AG04450 (cell line): ENCODE results near the gene HEXIM1. TPM values are rescaled to one million over a fixed set of nuclear protein-coding genes. Genes with fewer than 3 reads are reported as not detected.

Experiments used
- CTCF ChIA-PET: fragments of 300-600, 350-600 bp; formaldehyde crosslinking; extraction: SDS; loops from one replicate; lab custom pipeline; 2022; ENCODE audit warnings: antibody characterized with exemption, inconsistent platforms; lab: Charles Lee
- POLR2A ChIA-PET: fragments of 350-600 bp; formaldehyde crosslinking; extraction: SDS; loops from one replicate; lab custom pipeline; 2021; ENCODE audit warnings: antibody characterized with exemption, inconsistent platforms; lab: Yijun Ruan, JAX
- DNase-seq: peaks from one replicate; pipeline ENCODE4 v3.0.0-alpha.2; 2011; ENCODE audit warnings: low read depth, low spot score
- H3K27ac ChIP-seq: one replicate; pipeline ENCODE4 v1.5.1; 2012; ENCODE audit warnings: low read depth, low read length, control low read depth
- H3K27me3 ChIP-seq: one replicate; pipeline ENCODE4 v1.6.0; 2012; ENCODE audit warnings: low read length; ENCODE audit not compliant: control insufficient read depth, insufficient read depth
- H3K4me3 ChIP-seq: 2 replicates; pipeline ENCODE4 v1.5.1; 2011; ENCODE audit warnings: mild to moderate bottlenecking, low read depth, low read length, control low read depth
- H3K9me3 ChIP-seq: 2 replicates; pipeline ENCODE4 v1.5.1; 2012; ENCODE audit warnings: low read length; ENCODE audit not compliant: control insufficient read depth, insufficient read depth
- polyA plus RNA-seq: library from polyadenylated mRNA; depleted of rRNA; stranded (reverse); fragments of >200 nt; gene quantifications from 2 replicates; pipeline ENCODE4 v1.2.3, GENCODE V29; 2011
- TF ChIP-seq, protein P1 (sequence below): IDR thresholded peaks from 2 replicates; pipeline ENCODE4 v1.5.1; 2011; ENCODE audit warnings: low read depth, low read length, control low read depth, inconsistent platforms

HEXIM1 gene
- polyA plus RNA-seq, 1 experiment, result 13.2 TPM

DNA sequence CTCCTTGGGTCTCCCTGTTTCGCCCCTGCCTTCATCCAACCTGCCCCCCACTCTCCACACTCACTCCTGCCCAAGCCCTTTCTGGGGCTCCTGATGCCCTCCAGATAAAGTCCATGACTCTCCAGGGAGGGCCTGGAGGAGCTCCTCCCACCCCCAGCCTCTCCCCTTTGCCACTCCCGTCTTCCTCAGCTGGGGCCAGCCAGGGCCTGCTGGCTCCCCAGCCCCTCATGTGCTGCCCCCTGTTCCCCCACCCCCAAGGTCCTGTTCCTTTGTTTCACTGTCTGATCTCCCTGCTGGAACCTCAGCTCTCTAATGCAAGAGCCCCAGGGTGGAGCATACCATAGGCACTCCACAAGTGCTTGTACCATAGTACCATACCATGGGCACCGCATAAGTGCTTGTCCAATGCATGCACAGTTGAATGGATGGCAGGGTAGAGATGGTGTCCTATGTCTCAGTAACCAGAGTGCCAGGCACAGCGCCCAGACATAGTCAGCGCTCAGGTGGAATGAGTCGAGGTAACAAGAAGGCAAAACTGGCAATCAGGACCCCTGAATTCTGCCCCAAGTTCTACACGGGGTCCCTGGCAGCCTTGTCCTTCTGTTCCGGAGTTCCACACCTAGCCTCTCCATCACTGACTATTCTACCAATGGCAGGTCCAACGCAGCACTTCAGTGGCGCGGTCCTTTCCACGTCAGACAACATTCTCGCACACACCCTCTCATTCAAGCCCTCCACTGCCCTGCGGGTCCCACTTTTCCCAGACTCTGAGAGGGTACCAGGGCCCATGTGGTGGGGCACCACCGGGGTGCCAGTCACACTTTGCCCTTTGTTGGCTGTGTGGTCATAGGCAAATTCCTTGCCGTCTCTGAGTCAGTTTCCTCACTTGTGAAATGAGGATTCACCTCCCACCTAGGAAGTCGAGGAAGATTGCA is 17.3 kb upstream of the HEXIM1 start:
- no peak overlapping the region for H3K27ac ChIP-seq
- no peaks in the 10 kb centered on the region for H3K27me3 ChIP-seq
- ChIA-PET CTCF (interaction anchor here (0.5 to 0.8 kb wide), 3 partner anchors 18 to 66 kb away, joined by 3 to 4 read pairs (median 3); partner anchors contain the start of gene HEXIM1), POLR2A (interaction anchor here (0.6 kb wide), 1 partner anchor 215 kb away, joined by 4 read pairs; no protein-coding TSS in a partner anchor)
- TF ChIP-seq, protein P1, sequence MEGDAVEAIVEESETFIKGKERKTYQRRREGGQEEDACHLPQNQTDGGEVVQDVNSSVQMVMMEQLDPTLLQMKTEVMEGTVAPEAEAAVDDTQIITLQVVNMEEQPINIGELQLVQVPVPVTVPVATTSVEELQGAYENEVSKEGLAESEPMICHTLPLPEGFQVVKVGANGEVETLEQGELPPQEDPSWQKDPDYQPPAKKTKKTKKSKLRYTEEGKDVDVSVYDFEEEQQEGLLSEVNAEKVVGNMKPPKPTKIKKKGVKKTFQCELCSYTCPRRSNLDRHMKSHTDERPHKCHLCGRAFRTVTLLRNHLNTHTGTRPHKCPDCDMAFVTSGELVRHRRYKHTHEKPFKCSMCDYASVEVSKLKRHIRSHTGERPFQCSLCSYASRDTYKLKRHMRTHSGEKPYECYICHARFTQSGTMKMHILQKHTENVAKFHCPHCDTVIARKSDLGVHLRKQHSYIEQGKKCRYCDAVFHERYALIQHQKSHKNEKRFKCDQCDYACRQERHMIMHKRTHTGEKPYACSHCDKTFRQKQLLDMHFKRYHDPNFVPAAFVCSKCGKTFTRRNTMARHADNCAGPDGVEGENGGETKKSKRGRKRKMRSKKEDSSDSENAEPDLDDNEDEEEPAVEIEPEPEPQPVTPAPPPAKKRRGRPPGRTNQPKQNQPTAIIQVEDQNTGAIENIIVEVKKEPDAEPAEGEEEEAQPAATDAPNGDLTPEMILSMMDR, result no peak
- DNase-seq, result no peak
- H3K4me3 ChIP-seq, result peak overlapping the region; percentile 83
- no peaks in the 10 kb centered on the region; the same call in 1 of the 2 replicates for H3K9me3 ChIP-seq

- CTCF ChIA-PET, result interaction anchor here (0.5 to 4.5 kb wide), 7 partner anchors 8 to 67 kb away, joined by 3 to 181 read pairs (median 4); partner anchors contain the start of gene HEXIM1
- Histone ChIP-seq H3K9me3 (no peaks in the 10 kb centered on the region; the same call in 1 of the 2 replicates), H3K27ac (no peak overlapping the region), H3K27me3 (no peaks in the 10 kb centered on the region), H3K4me3 (peak overlapping the region; percentile 83)
- POLR2A ChIA-PET, result no interaction called here
- no peak for DNase-seq
- TF ChIP-seq, protein P1, result peak; percentile 81
These were observed 16.5 kb upstream of the HEXIM1 start for GRCh38 chr17:45131616-45132319.

DNA sequence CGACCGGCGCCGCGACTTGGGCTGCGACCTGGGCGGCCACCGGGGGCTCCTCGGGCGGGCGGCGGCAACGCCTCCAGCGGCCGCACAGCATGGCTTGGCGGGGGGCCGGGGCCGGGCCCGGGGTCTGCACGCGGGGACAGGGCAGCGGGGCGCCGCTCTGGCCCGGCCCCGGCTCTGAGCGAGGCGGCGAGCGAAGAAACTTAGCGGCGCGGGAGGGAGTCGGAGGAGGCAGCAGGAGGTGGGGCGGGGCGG is 16.0 kb upstream of the HEXIM1 start, which contains the start of gene PLCD3:
Gene PLCD3, minus strand, starts transcription at position 196 of the 252 bp plus-strand sequence. Its CDS starts 105 bp downstream, at position 91.
- TF ChIP-seq, protein P1, result no peak
- H3K27me3 ChIP-seq, result no peaks in the 10 kb centered on the region
- ChIA-PET CTCF (interaction anchor here (0.5 to 4.5 kb wide), 6 partner anchors 8 to 66 kb away, joined by 3 to 181 read pairs (median 4); partner anchors contain the start of gene HEXIM1), POLR2A (interaction anchor here (0.9 kb wide), 1 partner anchor 29 kb away, joined by 5 read pairs; the partner anchor contains the start of gene HEXIM2)
- peak within 1 kb of the TSS; percentile 83 for H3K4me3 ChIP-seq
- no peak for DNase-seq
- peak within 1 kb of the TSS; percentile 93 for H3K27ac ChIP-seq
- H3K9me3 ChIP-seq, result no peaks in the 10 kb centered on the region; the same call in 1 of the 2 replicates

DNA sequence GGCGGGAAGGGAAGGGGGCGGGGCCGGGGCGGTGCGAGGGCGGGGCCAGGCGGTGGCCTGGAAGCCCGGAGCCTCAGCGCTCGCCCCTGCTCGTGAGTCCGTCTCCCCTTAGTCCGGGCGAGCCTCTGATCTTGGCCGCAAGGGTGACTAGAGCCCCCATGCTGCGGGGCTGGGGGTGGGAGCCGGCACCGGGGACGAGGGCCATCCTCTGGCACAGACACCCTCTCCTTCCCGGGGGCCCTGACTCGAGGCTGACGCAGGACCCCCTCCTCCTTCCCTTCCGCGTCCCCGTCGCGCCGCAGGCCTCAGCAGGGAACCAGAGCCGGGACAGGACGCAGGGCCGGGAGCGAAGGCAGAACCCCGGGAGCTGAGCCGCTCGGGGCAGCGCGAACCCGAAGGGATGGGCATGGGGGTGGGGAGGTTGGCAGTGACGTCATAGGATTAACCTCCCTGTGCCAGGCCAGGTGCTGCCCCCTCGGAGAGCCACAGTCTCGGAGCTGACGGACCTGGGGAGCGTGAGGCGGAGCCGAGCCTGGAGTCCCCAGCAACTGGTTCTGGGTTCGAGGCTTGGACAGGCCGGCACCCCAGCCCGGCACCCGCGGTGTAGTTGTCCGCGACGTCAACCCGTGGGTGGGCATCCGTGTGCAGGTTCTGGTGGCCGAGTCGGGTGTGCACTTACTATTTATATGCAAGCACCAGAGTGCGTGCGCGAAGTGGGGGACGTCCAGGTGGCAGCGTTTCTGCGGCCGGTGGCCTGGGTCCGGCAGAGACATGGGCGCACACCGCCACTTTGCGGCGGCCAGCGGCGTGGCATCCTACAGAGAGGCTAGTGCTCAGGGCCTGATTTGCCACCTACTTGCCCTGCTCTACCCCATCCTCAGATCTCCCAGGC is 15.5 kb upstream of the HEXIM1 start:
- DNase-seq, result no peak
- H3K4me3 ChIP-seq, result peak overlapping the region; percentile 80
- no peaks in the 10 kb centered on the region; the same call in 1 of the 2 replicates for H3K9me3 ChIP-seq
- POLR2A ChIA-PET, result interaction anchor here (0.7 to 0.9 kb wide), 4 partner anchors 11 to 86 kb away, joined by 3 to 12 read pairs (median 4); partner anchors contain the start of genes HEXIM1 and HEXIM2
- TF ChIP-seq, protein P1, result peak; percentile 79
- CTCF ChIA-PET, result interaction anchor here (0.5 to 7.0 kb wide), 15 partner anchors 9 to 402 kb away, joined by 3 to 420 read pairs (median 4); partner anchors contain the start of gene HEXIM1
- H3K27me3 ChIP-seq, result no peaks in the 10 kb centered on the region
- H3K27ac ChIP-seq, result peak overlapping the region; percentile 93
